Erythroblast (primary cell): ENCODE measurements around the gene GNMT.
A peak's percentile ranks its signal among the peaks of the same experiment; 100 is the strongest.
"Not testable (repeated sequence)": the region's sequence is repeated elsewhere in the genome, so short reads cannot be mapped to it uniquely, and the experiment has no call there.

ENCODE experiments used
- DNase-seq, 2 experiments: peaks; one replicate each; lab custom pipeline; 2025; lab: John Stamatoyannopoulos, UW
- GATA1 ChIP-seq: IDR thresholded peaks from 2 replicates; pipeline ENCODE4 v1.6.1; 2011; ENCODE audit warnings: low read depth, mild to moderate bottlenecking, control low read depth, low read length, moderate library complexity
- POLR2A ChIP-seq: IDR thresholded peaks from 2 replicates; pipeline ENCODE4 v1.6.1; 2011; ENCODE audit warnings: mild to moderate bottlenecking, low read length

Gene GNMT

DNA sequence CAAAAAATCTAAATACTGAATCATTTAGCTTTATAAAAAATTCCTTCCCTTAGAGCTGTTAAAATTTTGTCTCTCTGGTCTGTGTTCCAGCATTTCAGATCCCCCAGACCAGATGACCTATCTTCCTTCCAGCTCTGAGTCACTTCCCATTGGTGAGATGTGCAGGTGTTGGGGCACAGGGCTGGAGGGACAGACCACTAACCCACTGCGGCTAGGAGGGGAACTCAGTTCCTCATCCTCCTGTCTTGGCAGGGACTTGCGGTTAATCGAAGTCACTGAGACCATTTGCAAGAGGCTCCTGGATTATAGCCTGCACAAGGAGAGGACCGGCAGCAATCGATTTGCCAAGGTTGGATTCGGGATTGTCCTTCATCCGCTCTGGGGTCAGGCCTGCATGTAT is 25.2 kb upstream of the GNMT start:
- no peak for TF ChIP-seq POLR2A
- TF ChIP-seq GATA1, result no peak

DNA sequence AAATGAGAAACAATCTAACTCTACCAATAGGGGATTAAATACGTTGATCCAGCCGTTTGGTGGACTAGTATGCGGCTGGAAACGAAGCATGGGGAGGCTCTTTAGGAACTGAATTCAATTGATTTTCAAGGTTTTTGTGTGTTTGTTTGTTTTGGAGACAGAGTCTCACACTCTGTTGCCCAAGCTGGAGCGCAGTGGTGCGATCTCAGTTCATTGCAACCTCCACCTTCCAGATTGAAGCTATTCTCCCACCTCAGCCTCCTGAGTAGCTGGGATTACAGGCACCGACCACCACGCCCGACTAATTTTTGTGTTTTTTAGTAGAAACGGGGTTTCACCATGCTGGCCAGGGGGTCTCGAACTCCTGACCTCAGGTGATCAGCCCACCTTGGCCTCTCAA is 24.2 kb upstream of the GNMT start:
- no peak for DNase-seq
- no peak for TF ChIP-seq POLR2A

More for the DNA sequence above, 25.2 kb upstream of the GNMT start:
- DNase-seq, result no peak

DNA sequence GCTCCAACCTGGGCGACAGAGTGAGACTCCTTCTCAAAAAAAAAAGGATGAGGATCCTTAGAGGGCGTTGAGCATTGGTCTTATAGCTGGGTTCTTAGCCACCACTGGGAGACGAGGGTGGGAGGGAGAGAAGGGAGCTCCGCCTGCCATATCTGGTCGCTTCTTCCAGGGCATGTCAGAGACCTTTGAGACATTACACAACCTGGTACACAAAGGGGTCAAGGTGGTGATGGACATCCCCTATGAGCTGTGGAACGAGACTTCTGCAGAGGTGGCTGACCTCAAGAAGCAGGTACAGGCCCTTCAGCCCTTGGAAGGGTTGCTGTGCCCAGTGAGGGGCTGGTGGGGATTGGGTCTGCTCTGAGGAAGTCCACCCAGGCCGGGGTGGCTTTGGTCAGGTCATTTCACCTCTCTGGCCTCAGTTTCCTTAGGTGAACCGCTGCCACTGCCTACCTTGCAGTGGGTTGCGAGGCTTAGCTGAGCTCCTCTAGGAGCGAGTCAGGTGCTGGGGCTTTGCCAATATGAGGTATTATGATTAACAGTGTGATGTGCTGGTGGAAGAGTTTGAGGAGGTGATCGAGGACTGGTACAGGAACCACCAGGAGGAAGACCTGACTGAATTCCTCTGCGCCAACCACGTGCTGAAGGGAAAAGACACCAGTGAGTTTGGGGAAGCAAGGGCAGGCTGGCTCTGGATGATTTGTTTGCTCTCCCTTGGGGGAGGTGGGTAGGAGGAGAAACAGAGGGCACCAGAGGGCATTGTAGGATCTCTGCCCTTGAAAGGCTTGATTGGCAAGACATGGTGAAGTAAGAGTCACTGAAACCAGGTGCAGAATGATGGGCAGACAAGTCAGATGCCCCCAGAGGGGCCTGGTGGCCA is 22.8 kb upstream of the GNMT start:
- no peak for TF ChIP-seq GATA1
- TF ChIP-seq POLR2A, result no peak
- no peak for DNase-seq

DNA sequence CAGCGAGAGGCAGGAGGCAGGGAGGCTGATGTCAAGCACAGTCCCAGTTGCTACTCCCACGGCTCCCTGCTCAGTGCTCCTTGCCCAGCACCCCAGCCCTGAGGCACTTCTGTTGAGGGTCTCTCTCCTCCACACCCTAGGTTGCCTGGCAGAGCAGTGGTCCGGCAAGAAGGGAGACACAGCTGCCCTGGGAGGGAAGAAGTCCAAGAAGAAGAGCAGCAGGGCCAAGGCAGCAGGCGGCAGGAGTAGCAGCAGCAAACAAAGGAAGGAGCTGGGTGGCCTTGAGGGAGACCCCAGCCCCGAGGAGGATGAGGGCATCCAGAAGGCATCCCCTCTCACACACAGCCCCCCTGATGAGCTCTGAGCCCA is 22.1 kb upstream of the GNMT start:
- DNase-seq, result no peak
- TF ChIP-seq GATA1 (no peak), POLR2A (no peak)

DNA sequence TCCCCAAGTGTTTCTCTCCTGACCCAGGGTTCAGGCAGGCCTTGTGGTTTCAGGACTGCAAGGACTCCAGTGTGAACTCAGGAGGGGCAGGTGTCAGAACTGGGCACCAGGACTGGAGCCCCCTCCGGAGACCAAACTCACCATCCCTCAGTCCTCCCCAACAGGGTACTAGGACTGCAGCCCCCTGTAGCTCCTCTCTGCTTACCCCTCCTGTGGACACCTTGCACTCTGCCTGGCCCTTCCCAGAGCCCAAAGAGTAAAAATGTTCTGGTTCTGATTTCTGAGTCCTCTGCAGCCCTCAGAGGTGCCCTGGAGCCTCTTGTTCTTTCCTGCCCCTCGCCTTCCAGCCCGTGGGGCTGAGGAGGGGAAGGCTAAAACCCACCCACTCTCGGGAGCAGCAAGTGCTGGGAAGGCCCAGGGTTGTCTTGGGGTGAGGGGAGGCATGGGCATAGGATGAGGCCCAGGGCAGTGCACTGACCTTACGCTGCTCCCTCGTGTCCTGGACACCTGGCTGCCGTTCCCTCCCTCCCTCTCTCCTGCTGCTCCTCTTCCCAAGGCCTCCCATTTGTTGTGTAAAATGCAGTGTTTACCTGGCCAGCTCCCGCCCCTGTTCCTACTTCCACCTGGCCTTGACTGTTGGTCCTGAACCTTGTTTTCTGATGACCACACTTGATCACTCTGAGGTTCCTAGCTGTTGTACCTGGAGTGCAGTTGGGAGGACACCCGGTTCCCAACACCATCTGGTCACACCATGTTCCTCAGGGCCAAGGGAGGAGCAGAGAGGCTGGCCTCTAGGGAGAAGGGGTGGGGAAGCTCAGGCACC is 21.4 kb upstream of the GNMT start:
- DNase-seq, result no peak
- TF ChIP-seq POLR2A, result no peak
- TF ChIP-seq GATA1, result no peak

DNA sequence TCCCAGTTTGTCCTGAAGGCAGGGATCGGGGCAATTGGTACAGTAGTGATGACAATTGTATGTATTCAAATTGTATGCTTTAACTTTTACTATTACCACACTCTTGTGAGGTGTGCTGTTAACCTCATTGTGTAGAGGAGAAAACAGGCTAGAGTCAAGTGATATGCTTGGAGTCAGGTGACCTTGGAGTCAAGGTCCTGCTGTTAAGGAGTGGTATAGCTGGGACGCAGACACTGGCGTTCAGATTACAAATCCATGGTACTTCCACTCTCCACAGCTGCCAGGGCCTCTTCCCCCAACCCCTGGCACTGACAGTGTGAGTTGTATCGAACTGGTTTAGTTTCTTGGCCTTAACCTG is 20.8 kb upstream of the GNMT start:
- DNase-seq, result no peak
- TF ChIP-seq POLR2A (no peak), GATA1 (no peak)

DNA sequence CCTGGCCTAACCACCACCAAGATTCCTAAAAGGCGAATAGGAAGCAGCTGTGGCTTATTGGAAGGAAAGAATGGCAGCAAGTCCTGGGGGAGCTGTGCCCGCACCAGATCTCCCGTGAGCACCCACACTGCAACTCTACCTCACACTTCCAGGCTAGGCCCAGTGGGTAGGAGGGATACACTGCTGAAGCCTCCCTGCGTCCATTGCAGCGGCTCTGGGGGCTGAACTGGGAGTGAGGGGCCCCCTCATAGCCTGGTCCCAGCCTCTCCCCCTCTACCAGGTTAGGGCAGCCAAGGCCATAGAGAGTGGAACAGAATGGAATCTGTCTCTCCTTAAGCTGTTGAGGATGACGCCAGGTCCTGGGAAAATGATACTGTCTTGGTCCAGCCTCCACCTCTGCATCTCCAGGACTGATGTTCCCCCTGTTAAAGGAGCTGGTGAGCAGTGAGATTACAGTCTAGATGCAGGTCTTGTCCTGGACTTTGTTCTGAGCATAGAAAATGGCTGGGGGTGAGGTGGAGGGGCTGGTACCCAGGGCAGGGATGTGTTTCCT is 20.0 kb upstream of the GNMT start:
- DNase-seq, result no peak

DNA sequence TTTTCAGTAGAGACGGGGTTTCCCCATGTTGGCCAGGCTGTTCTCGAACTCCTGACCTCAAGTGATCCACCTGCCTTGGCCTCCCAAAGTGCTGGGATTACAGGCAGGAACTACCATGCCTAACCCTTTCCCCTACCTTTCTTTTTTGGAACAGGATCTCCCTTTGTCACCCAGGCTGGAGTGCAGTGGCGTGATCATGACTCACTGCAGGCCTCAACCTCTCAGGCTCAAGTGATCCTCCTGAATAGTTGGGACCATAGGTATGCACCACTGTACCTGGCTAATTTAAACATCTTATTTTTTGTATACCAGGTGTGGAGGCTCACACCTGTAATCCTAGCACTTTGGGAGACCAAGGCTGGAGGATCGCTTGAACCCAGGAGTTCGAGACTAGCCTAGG is 19.2 kb upstream of the GNMT start:
- not testable (repeated sequence) for DNase-seq

More for the DNA sequence above, 20.0 kb upstream of the GNMT start:
- no peak for TF ChIP-seq GATA1
- TF ChIP-seq POLR2A, result no peak

DNA sequence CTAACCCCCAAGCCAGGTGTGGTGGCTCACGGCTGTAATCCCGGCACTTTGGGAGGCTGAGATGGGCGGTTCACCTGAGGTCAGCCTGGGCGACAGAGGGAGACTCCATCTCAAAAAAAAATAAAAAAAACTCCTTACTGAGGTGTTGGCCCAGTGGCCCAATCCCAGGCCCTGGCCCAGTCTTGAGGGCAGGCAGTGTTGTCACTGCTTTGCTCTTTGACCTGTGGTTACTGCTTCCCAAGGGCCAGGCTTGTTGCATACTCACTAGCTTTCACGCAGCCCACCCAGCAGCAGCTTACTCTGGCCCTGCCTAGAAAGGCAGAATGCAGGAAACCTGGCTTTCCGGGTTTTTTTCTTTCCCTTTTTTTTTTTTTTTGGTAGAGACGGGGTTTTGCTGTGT is 18.1 kb upstream of the GNMT start:
- TF ChIP-seq GATA1, result no peak
- no peak for TF ChIP-seq POLR2A
- DNase-seq, result no peak

DNA sequence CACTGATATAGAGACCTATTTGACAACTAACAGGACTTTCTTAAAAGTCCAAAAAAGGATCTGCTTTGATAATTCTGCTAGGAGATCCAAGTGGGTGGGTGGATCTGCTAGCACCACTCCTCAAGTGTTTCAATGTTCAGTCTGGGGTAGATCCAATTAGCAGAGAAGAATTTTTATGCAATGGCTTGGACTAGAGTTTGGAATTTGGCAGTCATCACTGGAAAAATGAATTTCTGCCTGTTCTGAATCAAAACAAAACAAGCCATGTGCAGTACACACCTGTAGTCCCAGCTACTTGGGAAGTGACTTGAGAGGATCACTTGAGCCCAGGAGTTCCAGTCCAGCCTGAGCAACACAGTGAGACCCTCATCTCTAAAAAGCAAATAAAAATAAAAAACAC is 12.6 kb upstream of the GNMT start:
- DNase-seq, result no peak
- no peak for TF ChIP-seq POLR2A
- TF ChIP-seq GATA1, result no peak

DNA sequence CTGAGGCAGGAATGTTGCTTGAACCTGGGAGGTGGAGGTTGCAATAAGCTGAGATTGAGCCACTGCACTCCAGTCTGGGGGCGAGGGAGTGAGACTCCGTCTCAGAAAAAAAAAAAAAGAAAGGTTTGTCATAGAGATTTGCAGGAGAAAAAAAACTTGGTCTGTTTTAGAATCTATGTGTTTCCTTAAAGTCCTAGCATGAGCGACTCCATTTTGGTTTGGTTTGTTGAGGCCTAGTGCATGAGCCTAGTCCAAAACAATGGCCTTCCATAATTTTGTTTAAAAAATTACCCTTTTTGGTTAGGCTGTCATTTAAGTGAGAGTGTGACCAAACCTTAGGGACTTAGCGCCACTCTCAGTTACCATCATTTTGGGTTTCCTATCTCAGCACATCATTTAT is 8.2 kb upstream of the GNMT start:
- no peak for DNase-seq
- TF ChIP-seq GATA1 (no peak), POLR2A (no peak)

DNA sequence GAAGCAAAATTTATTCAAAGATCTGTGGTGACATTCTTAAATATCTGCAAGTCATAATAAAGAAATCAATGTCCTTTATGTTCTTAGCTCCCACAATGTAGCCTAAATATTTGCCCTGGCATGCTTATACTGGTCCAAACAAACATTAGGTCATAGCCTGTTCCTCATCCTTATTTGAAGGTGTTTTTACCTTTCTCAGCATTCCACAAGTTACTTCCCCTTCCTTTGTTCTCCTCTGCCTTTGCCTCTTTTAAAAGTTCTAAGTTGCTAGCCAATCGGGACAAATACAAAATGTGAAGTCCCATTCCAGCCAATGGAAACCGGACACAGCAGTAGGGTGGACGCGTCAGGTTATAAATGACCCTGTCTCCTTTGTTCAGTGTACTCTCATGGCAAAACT is 6.1 kb upstream of the GNMT start:
- not testable (repeated sequence) for DNase-seq

DNA sequence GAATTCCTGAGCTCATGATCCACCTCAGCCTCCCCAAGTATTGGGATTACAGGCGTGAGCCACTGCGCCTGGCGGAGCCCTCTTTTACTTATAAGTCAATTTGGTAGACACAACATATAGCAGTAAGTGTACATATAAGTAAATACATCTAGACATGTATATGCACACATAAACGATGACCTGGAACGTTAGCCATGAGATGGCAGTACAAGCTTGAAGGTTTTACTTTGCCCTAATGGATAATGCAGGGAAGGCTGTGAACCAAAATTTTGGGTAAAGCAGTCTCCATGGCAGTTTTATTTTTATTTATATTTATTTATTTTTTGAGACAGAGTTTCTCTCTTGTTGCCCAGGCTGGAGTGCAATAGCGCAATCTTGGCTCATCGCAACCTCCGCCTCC is 2.4 kb upstream of the GNMT start:
- TF ChIP-seq POLR2A (no peak), GATA1 (no peak)
- peak; percentile 21 to 35 for DNase-seq

DNA sequence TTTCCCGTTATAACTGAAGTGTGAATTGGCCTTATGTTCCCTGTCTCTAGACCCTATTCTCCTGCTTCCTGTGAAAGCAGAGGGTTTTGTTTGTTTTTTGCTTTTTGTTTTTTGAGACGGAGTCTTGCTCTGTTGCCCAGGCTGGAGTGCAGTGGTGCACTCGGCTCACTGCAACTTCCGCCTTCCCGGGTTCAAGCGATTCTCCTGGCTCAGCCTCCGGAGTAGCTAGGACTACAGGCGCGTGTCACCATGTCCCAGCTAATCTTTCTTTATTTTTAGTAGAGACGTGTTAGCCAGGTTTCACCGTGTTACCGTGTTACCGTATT is 674 bp upstream of the GNMT start:
- DNase-seq, result no peak
- TF ChIP-seq POLR2A, result no peak

DNA sequence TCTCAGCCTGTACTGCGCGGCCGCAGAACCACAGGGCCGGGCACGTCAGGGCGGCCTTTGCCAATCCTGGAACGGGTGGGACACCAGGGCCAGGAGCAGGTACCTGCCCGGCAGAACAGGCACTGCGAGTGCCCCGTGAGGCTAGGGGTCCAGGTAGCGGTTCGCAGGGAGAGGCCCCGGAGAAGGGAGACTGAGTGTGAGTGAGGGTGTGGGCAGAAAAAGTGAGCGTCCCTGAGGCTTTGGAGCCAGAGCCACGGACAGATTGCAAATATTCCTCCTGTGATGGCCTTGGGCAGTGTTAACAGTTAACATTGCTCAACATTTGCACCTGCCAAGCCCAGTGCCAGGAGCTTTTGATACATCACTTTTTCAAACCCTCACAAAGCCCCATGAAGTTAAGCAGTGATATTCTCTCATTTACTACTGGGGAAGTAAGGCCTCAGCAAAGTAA is 491 bp downstream of the GNMT start:
- DNase-seq, result no peak
- no peak for TF ChIP-seq POLR2A
- TF ChIP-seq GATA1, result no peak
